GM18873 (cell line): ENCODE results near the gene RNU6-8.

Experiments used
- ATAC-seq: cut with Tn5 transposase; IDR thresholded peaks from one replicate; pipeline ENCODE4 v1.9.1; 2021; ENCODE audit warnings: mild to moderate bottlenecking, moderate library complexity, moderate number of reproducible peaks; ENCODE audit not compliant: unreplicated experiment, low FRiP score

The RNU6-8 gene

DNA sequence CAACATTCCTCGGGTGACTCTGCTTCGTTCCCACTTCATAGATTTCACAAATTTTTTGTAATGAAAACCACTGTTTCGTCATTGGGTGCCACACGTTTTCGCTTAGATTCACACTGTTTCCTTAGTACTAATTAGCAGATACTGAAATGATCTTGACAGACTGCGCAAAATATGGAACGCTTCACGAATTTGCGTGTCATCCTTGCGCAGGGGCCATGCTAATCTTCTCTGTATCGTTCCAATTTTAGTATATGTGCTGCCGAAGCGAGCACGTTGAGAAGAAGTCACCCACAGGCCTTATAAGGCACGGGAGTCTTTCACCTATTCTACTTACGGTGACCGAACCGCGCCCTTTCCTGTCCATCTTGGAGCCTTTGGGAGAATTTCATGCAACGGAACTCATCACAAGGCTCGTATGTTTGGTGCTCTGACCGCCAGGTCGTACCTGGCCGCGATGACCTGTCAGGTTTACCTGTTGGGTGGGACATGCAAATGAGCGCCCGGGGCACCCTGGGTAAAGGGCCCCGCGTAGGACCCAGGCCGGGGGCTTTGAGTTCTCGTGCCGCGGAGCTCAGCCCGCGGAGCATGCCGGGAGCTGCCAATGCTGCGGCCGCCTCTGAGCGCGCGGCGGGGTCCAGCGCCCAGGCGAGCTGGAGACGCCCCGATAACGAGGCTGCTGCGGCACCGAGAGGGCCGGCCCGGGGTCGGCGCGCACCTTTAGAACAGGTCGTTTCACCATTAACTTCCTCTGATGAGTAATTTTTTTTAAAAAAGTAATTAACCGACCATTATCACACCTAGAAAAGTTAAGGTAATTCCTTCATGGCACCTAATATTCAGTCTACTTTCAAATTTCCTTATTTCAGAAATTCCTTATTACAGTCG lies at the start of gene RNU6-8:
Gene RNU6-8, minus strand, starts transcription at position 272 of the 885 bp plus-strand sequence.
- peak; percentile 44 for ATAC-seq

- peak; percentile 88 for ATAC-seq
Observed at GRCh38 chr14:32252030-32252670, 49.1 kb upstream of the RNU6-8 start.

DNA sequence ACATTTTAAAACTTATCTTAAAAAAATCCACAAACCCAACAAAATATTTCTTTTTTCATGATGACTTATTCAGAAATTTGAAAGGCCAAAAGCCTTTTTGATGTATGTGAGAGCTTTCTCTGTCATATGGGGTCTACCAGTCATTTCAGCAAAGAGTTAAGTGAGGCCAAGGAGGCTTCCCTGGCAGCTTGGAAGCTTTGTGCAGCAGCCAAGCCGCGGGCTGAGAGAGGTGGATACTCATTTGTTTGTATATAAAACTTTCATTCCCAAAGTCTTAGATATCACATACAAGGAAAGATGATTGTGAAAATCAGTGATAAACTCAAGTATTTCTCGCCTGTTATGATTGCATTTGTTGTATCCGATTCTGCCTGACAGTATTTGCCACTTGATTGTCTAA lies 48.5 kb upstream of the RNU6-8 start:
- ATAC-seq: no peak

GRCh38 chr14:32250681-32251080 lies 47.6 kb upstream of the RNU6-8 start:
- ATAC-seq: no peak

DNA sequence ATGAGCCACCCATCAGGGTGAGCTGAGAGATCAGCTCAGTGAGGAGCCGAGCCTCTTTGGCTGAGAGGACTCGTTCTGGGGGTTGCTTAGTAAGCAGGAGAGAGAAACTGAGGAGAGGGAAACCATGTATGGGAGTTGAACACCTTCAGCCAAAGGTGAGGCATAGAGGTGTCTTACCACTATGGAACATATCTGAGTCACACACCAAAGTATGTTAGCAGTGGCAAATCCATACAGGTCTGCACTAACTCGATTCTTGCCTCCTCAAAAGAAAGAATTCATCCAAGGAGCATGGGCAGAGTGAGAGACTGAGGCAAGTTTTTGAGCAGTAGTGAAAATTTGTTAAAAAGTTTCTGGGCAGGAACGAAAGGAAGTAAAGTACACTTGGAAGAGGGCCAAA lies 46.7 kb upstream of the RNU6-8 start:
- no peak for ATAC-seq

DNA sequence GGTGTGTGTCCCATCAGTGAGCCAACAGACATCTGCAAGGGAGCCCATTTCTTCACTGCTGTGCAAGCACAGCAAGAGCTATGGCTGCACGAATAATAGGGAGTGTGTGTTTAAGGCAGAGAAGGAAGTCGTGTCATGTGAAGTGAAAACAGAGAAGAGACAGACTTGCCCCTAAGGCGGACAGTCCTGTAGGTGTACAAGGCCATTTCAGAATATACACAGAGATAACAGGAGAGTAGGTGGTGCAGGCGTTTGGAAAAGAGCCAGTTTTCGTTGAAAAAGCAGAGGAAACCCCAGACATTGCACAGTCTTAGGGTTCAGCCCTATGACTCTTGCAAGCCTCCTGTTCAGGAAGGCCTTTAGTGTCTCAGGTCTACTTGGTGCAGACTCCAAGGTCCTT lies 46.3 kb upstream of the RNU6-8 start:
- no peak for ATAC-seq

- no peak for ATAC-seq
Observed at GRCh38 chr14:32246751-32247150, 43.7 kb upstream of the RNU6-8 start.

DNA sequence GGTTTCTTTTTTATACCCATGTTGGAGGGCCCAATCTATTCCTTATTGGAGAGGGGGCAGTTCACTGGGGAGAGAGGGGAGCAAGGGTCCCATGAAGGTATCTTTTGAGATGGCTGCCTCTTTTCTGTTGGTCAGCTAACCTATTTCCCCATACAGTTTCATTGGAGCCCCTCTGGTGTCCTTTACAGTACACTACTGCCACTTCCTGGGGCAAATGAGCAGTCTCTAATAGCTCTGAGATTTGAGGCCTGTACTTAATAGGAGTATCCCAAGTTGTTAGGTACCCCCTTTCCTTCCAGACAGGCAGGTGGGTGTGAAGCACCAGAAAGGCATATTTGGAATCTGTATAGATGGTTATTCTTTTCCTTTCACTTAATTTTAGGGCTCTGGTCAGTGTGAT lies 41.3 kb upstream of the RNU6-8 start:
- no peak for ATAC-seq

DNA sequence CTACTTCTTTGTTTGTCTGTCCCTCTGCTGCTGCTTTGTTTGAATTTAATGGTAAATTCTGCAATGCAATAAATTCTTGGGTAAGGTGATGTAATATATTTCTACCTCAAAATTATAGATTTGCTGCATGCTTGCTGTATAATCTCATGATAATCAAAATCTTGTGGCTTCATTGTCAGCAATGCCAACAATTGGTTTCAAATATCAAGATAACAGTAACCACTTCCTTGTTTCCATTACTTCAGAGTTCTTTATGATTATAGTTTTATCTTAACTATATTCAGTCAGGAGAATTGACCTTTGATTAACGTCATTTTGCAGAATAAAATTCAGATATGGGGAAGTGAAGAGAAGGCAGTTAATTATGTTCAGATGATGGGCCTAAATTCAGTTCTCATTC lies 30.2 kb upstream of the RNU6-8 start:
- ATAC-seq: no peak

GRCh38 chr14:32232481-32232880 lies 29.4 kb upstream of the RNU6-8 start:
- ATAC-seq: no peak

DNA sequence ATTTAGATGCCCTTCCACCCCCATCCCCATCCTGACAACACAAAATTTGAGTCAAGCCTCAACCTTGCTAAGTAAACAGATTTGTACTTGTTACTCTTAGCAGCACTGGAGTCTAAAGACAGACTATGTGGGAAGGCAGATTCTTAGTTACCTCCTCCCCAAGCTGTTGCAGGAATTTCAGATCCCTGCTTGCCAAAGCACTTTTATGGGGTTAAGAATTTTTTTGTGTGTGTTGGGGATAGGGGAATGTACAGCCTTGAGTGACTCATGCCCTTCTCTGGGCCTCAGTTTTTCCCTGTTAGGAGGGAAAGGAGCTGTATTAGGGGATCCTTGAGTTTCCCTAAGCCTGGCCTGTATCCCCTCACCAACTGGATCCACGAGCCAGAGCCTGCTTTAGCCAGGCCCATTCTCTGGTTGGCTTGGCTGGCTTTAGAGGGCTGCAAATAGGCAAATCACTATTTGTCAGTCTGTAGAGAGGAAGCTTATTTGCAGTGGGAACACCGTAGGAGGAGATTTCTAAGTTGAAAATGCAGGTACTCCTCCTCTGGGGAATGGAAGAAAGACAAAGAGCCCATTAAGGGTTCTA lies 27.7 kb upstream of the RNU6-8 start:
- ATAC-seq: no peak

- no peak for ATAC-seq
Observed at GRCh38 chr14:32230181-32230580, 27.1 kb upstream of the RNU6-8 start.

DNA sequence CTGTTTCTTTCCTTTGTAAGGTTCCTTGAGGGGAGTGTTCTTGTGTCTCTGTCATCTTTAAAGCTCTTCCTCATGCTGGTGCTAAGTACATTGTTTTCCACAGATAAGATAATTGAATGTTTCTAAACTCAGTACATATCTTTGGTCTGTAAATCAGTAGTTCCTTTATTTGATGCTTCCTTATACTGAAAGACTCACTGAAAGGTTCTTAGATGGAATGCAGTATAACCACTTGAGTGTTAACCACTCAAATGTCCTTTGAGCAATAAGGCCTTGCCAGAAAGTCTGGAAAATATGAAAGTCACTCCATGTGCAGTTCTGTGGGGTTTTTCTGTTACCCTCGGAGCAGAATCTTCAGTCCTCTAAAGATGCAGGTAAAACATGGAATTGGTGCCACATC lies 23.0 kb upstream of the RNU6-8 start:
- no peak for ATAC-seq

- no peak for ATAC-seq
Observed at GRCh38 chr14:32225378-32225920, 22.4 kb upstream of the RNU6-8 start.

GRCh38 chr14:32224737-32225377 lies 21.8 kb upstream of the RNU6-8 start:
- ATAC-seq: no peak

- no peak for ATAC-seq
Observed at GRCh38 chr14:32217301-32217700, 14.2 kb upstream of the RNU6-8 start.

DNA sequence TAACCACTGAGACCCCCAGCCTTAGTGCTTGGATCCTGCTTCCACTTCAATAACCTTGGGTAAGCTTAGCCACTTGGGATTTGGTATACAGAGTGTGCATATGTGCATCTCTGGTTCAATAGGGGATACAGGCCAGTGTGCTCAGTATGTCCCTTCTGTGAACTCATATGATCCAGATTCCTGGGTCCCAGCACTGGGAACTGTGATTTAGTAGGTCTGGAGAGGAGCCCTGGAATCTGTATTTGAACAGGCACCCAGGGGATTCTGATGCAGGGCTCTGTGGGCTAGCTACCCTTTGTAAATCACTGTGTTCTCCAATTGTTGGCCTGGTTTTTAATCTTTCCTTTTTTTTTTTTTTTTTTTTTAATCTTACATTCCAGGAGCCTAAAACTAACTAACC lies 9.8 kb upstream of the RNU6-8 start:
- no peak for ATAC-seq

- no peak for ATAC-seq
Observed at GRCh38 chr14:32211068-32211404, 8.0 kb upstream of the RNU6-8 start.

GRCh38 chr14:32209471-32209870 lies 6.4 kb upstream of the RNU6-8 start:
- ATAC-seq: no peak

- ATAC-seq: no peak
Observed at GRCh38 chr14:32208490-32208889, 5.4 kb upstream of the RNU6-8 start.

GRCh38 chr14:32206552-32206951 lies 3.5 kb upstream of the RNU6-8 start:
- no peak for ATAC-seq
